ENCODE results near the gene SLC15A4.
"Not testable (repeated sequence)": the region's sequence is repeated elsewhere in the genome, so short reads cannot be mapped to it uniquely, and the experiment has no call there.

SLC15A4 gene

GRCh38 chr12:128813392-128813791, 10.4 kb downstream of the SLC15A4 start:
- DNase-seq: no peak

GRCh38 chr12:128811806-128812205, 12.0 kb downstream of the SLC15A4 start:
- no peak for DNase-seq

GRCh38 chr12:128810182-128811127, 13.3 kb downstream of the SLC15A4 start:
- no peak for DNase-seq

- no peak for DNase-seq
Observed at GRCh38 chr12:128808651-128809050, 15.1 kb downstream of the SLC15A4 start.

GRCh38 chr12:128807161-128807724, 16.5 kb downstream of the SLC15A4 start:
- no peak for DNase-seq

- no peak for DNase-seq
Observed at GRCh38 chr12:128806573-128806972, 17.2 kb downstream of the SLC15A4 start.

- not testable (repeated sequence) for DNase-seq
Observed at GRCh38 chr12:128805406-128805805, 18.4 kb downstream of the SLC15A4 start.

- DNase-seq: no peak
Observed at GRCh38 chr12:128804762-128805161, 19.0 kb downstream of the SLC15A4 start.

GRCh38 chr12:128803788-128804187, 20.0 kb downstream of the SLC15A4 start:
- no peak for DNase-seq

GRCh38 chr12:128802756-128803155, 21.0 kb downstream of the SLC15A4 start:
- no peak for DNase-seq

GRCh38 chr12:128801879-128802391, 21.8 kb downstream of the SLC15A4 start:
- no peak for DNase-seq

GRCh38 chr12:128800606-128801005, 23.2 kb downstream of the SLC15A4 start:
- DNase-seq: no peak

- DNase-seq: no peak
Observed at GRCh38 chr12:128798571-128799341, 25.0 kb downstream of the SLC15A4 start.

- DNase-seq: no peak
Observed at GRCh38 chr12:128797119-128798118, 26.3 kb downstream of the SLC15A4 start.

GRCh38 chr12:128796439-128797118, 27.2 kb downstream of the SLC15A4 start:
- no peak for DNase-seq

- DNase-seq: no peak
Observed at GRCh38 chr12:128795530-128796361, 28.0 kb downstream of the SLC15A4 start.

GRCh38 chr12:128794661-128795529, 28.9 kb downstream of the SLC15A4 start:
- no peak for DNase-seq

GRCh38 chr12:128793701-128794100, 30.1 kb downstream of the SLC15A4 start:
- no peak for DNase-seq

GRCh38 chr12:128792881-128793280, 30.9 kb downstream of the SLC15A4 start:
- DNase-seq: no peak

Measured in stimulated activated CD4-positive, alpha-beta T cell treated with anti-CD3 and anti-CD28 coated beads, Interleukin-12 subunit alpha, Interleukin-12 subunit beta, amount 100 ng/mL, for 4 hours (primary cell).